Neuronal stem cell (in vitro differentiated cells): ENCODE results near the gene C19orf67.

Experiments
- DNase-seq: peaks from one replicate; pipeline ENCODE4 v3.0.0-alpha.2; 2013; ENCODE audit warnings: low spot score
- H2AFZ ChIP-seq: one replicate; pipeline ENCODE4 v1.6.1; 2013; ENCODE audit warnings: mild to moderate bottlenecking, low read length, inconsistent platforms
- H2AK5ac ChIP-seq: 2 replicates; pipeline ENCODE4 v1.6.1; 2013; ENCODE audit warnings: low read depth, mild to moderate bottlenecking, inconsistent platforms, low read length, moderate library complexity, mixed read lengths
- H2BK120ac ChIP-seq: 2 replicates; pipeline ENCODE4 v1.6.1; 2013; ENCODE audit warnings: low read depth, mild to moderate bottlenecking, inconsistent platforms, low read length, moderate library complexity, mixed read lengths
- H2BK12ac ChIP-seq: one replicate; pipeline ENCODE4 v1.6.1; 2013; ENCODE audit warnings: low read length, inconsistent platforms
- H2BK15ac ChIP-seq: 2 replicates; pipeline ENCODE4 v1.6.1; 2013; ENCODE audit warnings: mild to moderate bottlenecking, low read length, inconsistent platforms, mixed read lengths
- H2BK5ac ChIP-seq: one replicate; pipeline ENCODE4 v1.6.1; 2013; ENCODE audit warnings: inconsistent platforms, mild to moderate bottlenecking, low read length, moderate library complexity
- H3K14ac ChIP-seq: one replicate; pipeline ENCODE4 v1.6.1; 2013; ENCODE audit warnings: low read length, inconsistent platforms
- H3K18ac ChIP-seq: 2 replicates; pipeline ENCODE4 v1.6.1; 2013; ENCODE audit warnings: low read length, inconsistent platforms
- H3K23ac ChIP-seq: 2 replicates; pipeline ENCODE4 v1.6.1; 2013; ENCODE audit warnings: low read depth, mild to moderate bottlenecking, mixed read lengths, low read length, inconsistent platforms; ENCODE audit not compliant: poor library complexity
- H3K27ac ChIP-seq: replicated peaks from 3 replicates; pipeline ENCODE4 v1.5.1; 2013; ENCODE audit warnings: low read length, inconsistent platforms
- H3K27me3 ChIP-seq, 3 experiments: 2 replicates each; pipeline ENCODE4 v1.6.1; 2013; ENCODE audit warnings: low read length in 3 of 3, mild to moderate bottlenecking in 2 of 3, inconsistent platforms in 1 of 3, low read depth in 1 of 3, mixed read lengths in 1 of 3, moderate library complexity in 1 of 3; ENCODE audit not compliant: control insufficient read depth in 3 of 3, insufficient read depth in 3 of 3
- H3K36me3 ChIP-seq, 2 donors: replicated peaks in 1 of 2; 2 replicates each; pipeline ENCODE4 v1.6.1; 2013; ENCODE audit warnings: low read length in 2 of 2; ENCODE audit not compliant: control insufficient read depth in 2 of 2, insufficient read depth in 2 of 2
- H3K4ac ChIP-seq: 2 replicates; pipeline ENCODE4 v1.6.1; 2013; ENCODE audit warnings: inconsistent platforms, mild to moderate bottlenecking, low read length, moderate library complexity
- H3K4me1 ChIP-seq, 2 donors: 1 replicate in 1 of 2; 2 replicates in 1 of 2; pipeline ENCODE4 v1.6.1; 2013; ENCODE audit warnings: low read length in 2 of 2, low read depth in 1 of 2; ENCODE audit not compliant: control insufficient read depth in 2 of 2, insufficient read depth in 1 of 2
- H3K4me2 ChIP-seq: one replicate; pipeline ENCODE4 v1.6.1; 2013; ENCODE audit warnings: mild to moderate bottlenecking, low read length, inconsistent platforms; ENCODE audit not compliant: insufficient read depth, poor library complexity, severe bottlenecking
- H3K4me3 ChIP-seq, 2 donors: 2 replicates each; pipeline ENCODE4 v1.5.1; 2013; ENCODE audit warnings: low read length in 2 of 2, mild to moderate bottlenecking in 2 of 2, inconsistent platforms in 1 of 2, moderate library complexity in 1 of 2
- H3K79me1 ChIP-seq: one replicate; pipeline ENCODE4 v1.6.1; 2013; ENCODE audit warnings: low read depth, mild to moderate bottlenecking, inconsistent platforms, low read length, moderate library complexity
- H3K9ac ChIP-seq: one replicate; pipeline ENCODE4 v1.6.1; 2013; ENCODE audit warnings: mild to moderate bottlenecking, low read depth, low read length, inconsistent platforms; ENCODE audit not compliant: poor library complexity
- H3K9me3 ChIP-seq, 2 donors: replicated peaks in 1 of 2; 2 replicates each; pipeline versions ENCODE3 to v1.6.1; 2013; ENCODE audit warnings: low read length in 2 of 2, mild to moderate bottlenecking in 2 of 2, inconsistent platforms in 1 of 2, low read depth in 1 of 2, mixed read lengths in 1 of 2, moderate library complexity in 1 of 2; ENCODE audit not compliant: control insufficient read depth in 2 of 2, insufficient read depth in 1 of 2
- H4K8ac ChIP-seq: one replicate; pipeline ENCODE4 v1.6.1; 2013; ENCODE audit warnings: low read depth, mild to moderate bottlenecking, inconsistent platforms, low read length, moderate library complexity
- H4K91ac ChIP-seq: one replicate; pipeline ENCODE4 v1.6.1; 2013; ENCODE audit warnings: low read length, low read depth, mild to moderate bottlenecking, inconsistent platforms; ENCODE audit not compliant: poor library complexity
- WGBS, 2 donors: extraction: QIAGEN DNeasy Blood & Tissue Kit; methylation state at CpG; one replicate each; pipeline ENCODE4 v1.1.7; 2013; ENCODE audit warnings: missing lambda C conversion rate in 2 of 2, mixed read lengths in 1 of 2; ENCODE audit not compliant: insufficient read length in 2 of 2, insufficient replicate concordance in 1 of 2; ENCODE audit errors: extremely low coverage in 2 of 2; 5-methylcytosine and 5-hydroxymethylcytosine counted together

The C19orf67 gene

DNA sequence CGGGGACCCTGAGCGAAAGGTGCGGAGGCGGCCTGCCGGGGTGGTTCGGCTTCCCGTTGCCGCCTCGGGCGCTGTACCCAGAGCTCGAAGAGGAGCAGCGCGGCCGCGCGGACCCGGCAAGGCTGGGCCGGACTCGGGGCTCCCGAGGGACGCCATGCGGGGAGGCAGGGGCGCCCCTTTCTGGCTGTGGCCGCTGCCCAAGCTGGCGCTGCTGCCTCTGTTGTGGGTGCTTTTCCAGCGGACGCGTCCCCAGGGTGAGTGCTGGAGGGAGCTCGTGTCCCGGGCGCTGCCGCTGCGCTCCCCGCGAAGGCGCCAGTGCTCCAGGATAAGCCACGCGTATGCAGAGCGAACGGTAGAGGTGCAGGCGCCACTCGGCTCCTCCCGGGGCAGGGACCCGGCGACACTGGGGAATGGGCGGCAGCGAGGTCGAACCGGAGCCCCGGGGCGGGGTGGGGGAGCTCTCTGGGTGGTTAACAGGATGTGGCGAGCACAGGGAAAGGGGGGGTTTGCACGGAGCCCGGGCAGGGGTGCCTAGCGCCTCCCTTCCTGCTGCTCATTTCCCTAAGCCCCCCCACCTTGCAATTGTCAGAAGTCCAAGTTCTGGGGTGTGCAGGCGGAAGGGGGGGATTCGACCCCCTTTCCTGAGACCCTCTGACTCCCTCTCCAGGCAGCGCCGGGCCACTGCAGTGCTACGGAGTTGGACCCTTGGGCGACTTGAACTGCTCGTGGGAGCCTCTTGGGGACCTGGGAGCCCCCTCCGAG, 53.7 kb downstream of the C19orf67 start, which contains the start of gene IL27RA:
TSS of gene IL27RA (plus strand) at position 44 of the 762 bp plus-strand sequence. CDS start at position 155, 111 bp downstream.
- Histone ChIP-seq H3K27ac (no peak within 1 kb of the TSS), H4K8ac (peak within 1 kb of the TSS; percentile 99), H4K91ac (no peak within 1 kb of the TSS), H3K9me3 (no peaks in the 10 kb centered on the region), H2BK5ac (peak within 1 kb of the TSS; percentile 94), H3K18ac (peak within 1 kb of the TSS; percentile 99), H3K4me3 (peak within 1 kb of the TSS; percentile 64 to 91), H3K79me1 (no peaks in the 10 kb centered on the region), H2AFZ (peak within 1 kb of the TSS; percentile 97), H2BK15ac (peak within 1 kb of the TSS; percentile 99), H2BK120ac (peak within 1 kb of the TSS; percentile 47), H3K36me3 (no peaks in the 10 kb centered on the region), H3K27me3 (peaks cover 0 to 21% (median 13%) of the 10 kb centered on the region in 3 experiments), H3K23ac (peak within 1 kb of the TSS; percentile 95), H3K4ac (peak within 1 kb of the TSS; percentile 95), H2BK12ac (peak within 1 kb of the TSS; percentile 99), H3K14ac (peak within 1 kb of the TSS; percentile 94), H3K4me1 (peaks cover 0 to 1% of the 10 kb centered on the region in 2 donors), H2AK5ac (peak within 1 kb of the TSS; percentile 97), H3K4me2 (peak within 1 kb of the TSS; percentile 100), H3K9ac (peak within 1 kb of the TSS; percentile 90)
- no CpG with 5 or more reads among the region's 63 CpGs for WGBS, 2 donors
- peak; percentile 54 for DNase-seq
